Ishikawa (cell line): ENCODE data around the gene METTL15.

Experiments
- CEBPB ChIP-seq: IDR thresholded peaks from 2 replicates; pipeline ENCODE4 v1.6.1; 2012
- CREB1 ChIP-seq: IDR thresholded peaks from 2 replicates; pipeline ENCODE4 v1.6.1; 2012; ENCODE audit warnings: low read depth
- EGR1 ChIP-seq: IDR thresholded peaks from 2 replicates; pipeline ENCODE4 v1.6.1; 2012
- EP300 ChIP-seq: IDR thresholded peaks from 2 replicates; pipeline ENCODE4 v1.6.1; 2012; ENCODE audit warnings: borderline replicate concordance
- FOXM1 ChIP-seq: IDR thresholded peaks from 2 replicates; pipeline ENCODE4 v1.6.1; 2012; ENCODE audit warnings: low read depth, borderline replicate concordance
- NFIC ChIP-seq: IDR thresholded peaks from 2 replicates; pipeline ENCODE4 v1.6.1; 2012
- RAD21 ChIP-seq: IDR thresholded peaks from 2 replicates; pipeline ENCODE4 v1.6.1; 2012; ENCODE audit warnings: low read depth
- TAF1 ChIP-seq: IDR thresholded peaks from 2 replicates; pipeline ENCODE4 v1.6.1; 2012; ENCODE audit warnings: low read depth, mild to moderate bottlenecking
- TCF12 ChIP-seq: IDR thresholded peaks from 2 replicates; pipeline ENCODE4 v1.6.1; 2012; ENCODE audit warnings: low read depth
- TEAD4 ChIP-seq: IDR thresholded peaks from 2 replicates; pipeline ENCODE4 v1.6.1; 2012
- YY1 ChIP-seq: IDR thresholded peaks from 2 replicates; pipeline ENCODE4 v1.6.1; 2012; ENCODE audit warnings: low read depth
- ZBTB7A ChIP-seq: IDR thresholded peaks from 2 replicates; pipeline ENCODE4 v1.6.1; 2012; ENCODE audit warnings: low read depth
- TF ChIP-seq, protein P1 (sequence below): IDR thresholded peaks from 2 replicates; pipeline ENCODE4 v1.6.1; 2012
- TF ChIP-seq, protein P2 (sequence below): IDR thresholded peaks from 2 replicates; pipeline ENCODE4 v1.6.1; 2012; ENCODE audit warnings: low read depth, mild to moderate bottlenecking
- TF ChIP-seq, protein P3 (sequence below): IDR thresholded peaks from 2 replicates; pipeline ENCODE4 v1.6.1; 2012

METTL15 gene

GRCh38 chr11:28223994-28224393 is 115.8 kb downstream of the METTL15 start:
- TF ChIP-seq TCF12 (no peak), RAD21 (no peak)
- TF ChIP-seq, protein P1, sequence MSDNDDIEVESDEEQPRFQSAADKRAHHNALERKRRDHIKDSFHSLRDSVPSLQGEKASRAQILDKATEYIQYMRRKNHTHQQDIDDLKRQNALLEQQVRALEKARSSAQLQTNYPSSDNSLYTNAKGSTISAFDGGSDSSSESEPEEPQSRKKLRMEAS: no peak

DNA sequence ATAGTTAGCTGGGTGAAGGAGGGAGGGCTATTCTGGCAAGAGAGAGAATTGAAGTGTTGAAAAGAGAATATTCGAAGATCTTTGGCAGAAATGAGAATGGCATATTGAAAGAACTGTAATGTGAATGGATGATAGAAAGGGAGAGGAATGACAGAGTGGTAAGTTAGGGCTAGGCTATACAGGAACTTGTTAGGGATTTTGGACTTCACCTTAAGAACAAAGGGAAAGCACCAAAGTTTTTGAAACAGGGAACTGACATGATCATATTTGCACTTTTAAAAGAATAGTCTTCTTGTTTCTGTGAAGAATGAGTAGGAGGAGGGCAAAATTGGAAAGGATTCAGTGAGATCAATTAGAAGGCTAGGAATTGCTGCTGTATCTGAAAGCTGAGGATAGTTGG is 119.3 kb downstream of the METTL15 start:
- TF ChIP-seq TAF1 (no peak), FOXM1 (no peak), EGR1 (no peak), CREB1 (no peak), TCF12 (no peak)
- TF ChIP-seq, protein P2, sequence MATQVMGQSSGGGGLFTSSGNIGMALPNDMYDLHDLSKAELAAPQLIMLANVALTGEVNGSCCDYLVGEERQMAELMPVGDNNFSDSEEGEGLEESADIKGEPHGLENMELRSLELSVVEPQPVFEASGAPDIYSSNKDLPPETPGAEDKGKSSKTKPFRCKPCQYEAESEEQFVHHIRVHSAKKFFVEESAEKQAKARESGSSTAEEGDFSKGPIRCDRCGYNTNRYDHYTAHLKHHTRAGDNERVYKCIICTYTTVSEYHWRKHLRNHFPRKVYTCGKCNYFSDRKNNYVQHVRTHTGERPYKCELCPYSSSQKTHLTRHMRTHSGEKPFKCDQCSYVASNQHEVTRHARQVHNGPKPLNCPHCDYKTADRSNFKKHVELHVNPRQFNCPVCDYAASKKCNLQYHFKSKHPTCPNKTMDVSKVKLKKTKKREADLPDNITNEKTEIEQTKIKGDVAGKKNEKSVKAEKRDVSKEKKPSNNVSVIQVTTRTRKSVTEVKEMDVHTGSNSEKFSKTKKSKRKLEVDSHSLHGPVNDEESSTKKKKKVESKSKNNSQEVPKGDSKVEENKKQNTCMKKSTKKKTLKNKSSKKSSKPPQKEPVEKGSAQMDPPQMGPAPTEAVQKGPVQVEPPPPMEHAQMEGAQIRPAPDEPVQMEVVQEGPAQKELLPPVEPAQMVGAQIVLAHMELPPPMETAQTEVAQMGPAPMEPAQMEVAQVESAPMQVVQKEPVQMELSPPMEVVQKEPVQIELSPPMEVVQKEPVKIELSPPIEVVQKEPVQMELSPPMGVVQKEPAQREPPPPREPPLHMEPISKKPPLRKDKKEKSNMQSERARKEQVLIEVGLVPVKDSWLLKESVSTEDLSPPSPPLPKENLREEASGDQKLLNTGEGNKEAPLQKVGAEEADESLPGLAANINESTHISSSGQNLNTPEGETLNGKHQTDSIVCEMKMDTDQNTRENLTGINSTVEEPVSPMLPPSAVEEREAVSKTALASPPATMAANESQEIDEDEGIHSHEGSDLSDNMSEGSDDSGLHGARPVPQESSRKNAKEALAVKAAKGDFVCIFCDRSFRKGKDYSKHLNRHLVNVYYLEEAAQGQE: no peak

DNA sequence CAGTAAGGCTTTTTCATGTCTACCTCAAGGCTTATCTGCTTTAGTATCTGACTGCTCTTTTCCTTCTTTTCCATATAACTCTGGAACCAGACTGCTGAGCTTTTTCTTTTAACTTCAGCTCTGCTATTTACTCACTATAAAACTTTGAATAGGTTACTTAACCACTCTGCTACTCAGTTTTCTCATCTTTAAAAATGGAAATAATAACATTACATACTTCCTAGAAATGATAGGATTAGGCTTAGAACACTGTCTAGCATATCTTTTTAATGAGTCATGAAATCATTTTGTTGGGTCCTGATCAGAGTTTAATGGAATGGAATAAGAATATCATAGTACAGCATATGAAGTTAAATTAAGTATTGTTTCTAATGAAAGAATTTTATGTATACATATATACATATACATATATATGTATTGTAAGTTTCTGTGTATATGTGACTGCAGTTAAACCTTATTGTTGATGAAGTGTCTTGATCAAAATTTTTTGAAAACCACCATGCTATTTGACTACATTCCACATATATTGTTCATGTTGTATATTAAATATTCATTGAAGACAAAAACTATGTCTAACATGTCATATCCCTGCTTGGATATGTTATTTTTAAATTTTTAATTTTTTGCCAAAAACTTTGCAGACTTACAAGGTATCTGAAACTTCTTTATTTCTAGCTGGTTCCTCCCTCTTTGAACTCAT is 120.2 kb downstream of the METTL15 start:
- no peak for TF ChIP-seq EGR1

DNA sequence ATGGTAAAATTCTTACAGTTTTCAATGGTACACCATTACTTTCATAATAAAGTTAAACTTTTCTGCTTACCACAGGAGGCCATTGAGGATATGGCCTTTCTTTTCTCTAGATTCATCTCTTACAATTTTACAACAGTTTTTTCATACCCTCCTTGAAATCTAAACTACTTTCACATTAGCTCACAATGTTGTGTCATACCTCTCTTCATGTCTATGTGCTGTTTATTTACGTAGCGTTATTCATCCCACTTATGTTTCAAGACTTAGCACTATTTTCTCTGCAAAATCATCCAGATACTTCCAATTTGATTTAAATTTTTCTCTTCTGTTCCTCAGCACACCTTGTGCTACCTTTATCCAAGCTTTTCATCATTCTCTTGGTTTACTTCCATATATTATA is 123.3 kb downstream of the METTL15 start:
- TF ChIP-seq EP300 (no peak), FOXM1 (no peak), TAF1 (no peak), YY1 (no peak)

- TF ChIP-seq TEAD4: no peak
- no peak for TF ChIP-seq RAD21
- no peak for TF ChIP-seq NFIC
- TF ChIP-seq ZBTB7A: no peak
- TF ChIP-seq, protein P2: no peak
- TF ChIP-seq, protein P1: no peak
These were observed 124.5 kb downstream of the METTL15 start for GRCh38 chr11:28232649-28233048.

GRCh38 chr11:28241760-28242159 is 133.6 kb downstream of the METTL15 start:
- TF ChIP-seq, protein P2: no peak
- TF ChIP-seq EGR1: no peak
- TF ChIP-seq TEAD4: no peak
- TF ChIP-seq TCF12: no peak
- TF ChIP-seq, protein P1: no peak
- TF ChIP-seq ZBTB7A: no peak
- TF ChIP-seq CEBPB: no peak
- no peak for TF ChIP-seq CREB1
- no peak for TF ChIP-seq TAF1
- no peak for TF ChIP-seq NFIC
- no peak for TF ChIP-seq EP300
- TF ChIP-seq YY1: no peak
- TF ChIP-seq RAD21: no peak
- TF ChIP-seq FOXM1: no peak
- TF ChIP-seq, protein P3, sequence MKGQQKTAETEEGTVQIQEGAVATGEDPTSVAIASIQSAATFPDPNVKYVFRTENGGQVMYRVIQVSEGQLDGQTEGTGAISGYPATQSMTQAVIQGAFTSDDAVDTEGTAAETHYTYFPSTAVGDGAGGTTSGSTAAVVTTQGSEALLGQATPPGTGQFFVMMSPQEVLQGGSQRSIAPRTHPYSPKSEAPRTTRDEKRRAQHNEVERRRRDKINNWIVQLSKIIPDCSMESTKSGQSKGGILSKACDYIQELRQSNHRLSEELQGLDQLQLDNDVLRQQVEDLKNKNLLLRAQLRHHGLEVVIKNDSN: no peak
